NT2/D1 (cell line): ENCODE measurements around the gene NFATC2IP.

Experiments
- YY1 ChIP-seq: IDR thresholded peaks from 2 replicates; pipeline ENCODE4 v1.6.1; 2011; ENCODE audit not compliant: insufficient read length, insufficient read depth
- ZNF274 ChIP-seq: IDR thresholded peaks from 2 replicates; pipeline ENCODE4 v1.6.1; 2011; ENCODE audit warnings: mild to moderate bottlenecking, low read depth, low read length

- no peak for TF ChIP-seq YY1
- TF ChIP-seq ZNF274, result no peak
These were observed 36.6 kb downstream of the NFATC2IP start for GRCh38 chr16:28987170-28987853.
